Smooth muscle cell (in vitro differentiated cells): ENCODE results near the gene RPL37A. TPM values are rescaled to one million over a fixed set of nuclear protein-coding genes. Genes with fewer than 3 reads are reported as not detected.

ENCODE experiments used
- DNase-seq: peaks from one replicate; lab custom pipeline; 2025; ENCODE audit not compliant: unreplicated experiment; lab: John Stamatoyannopoulos, UW
- H2AFZ ChIP-seq: fragments of 200-600 bp; sonication (generic); 2 replicates; pipeline ENCODE4 v1.6.0; 2016; ENCODE audit warnings: antibody characterized with exemption, low read depth, mild to moderate bottlenecking
- H3F3A ChIP-seq: fragments of 200-600 bp; sonication (generic); 2 replicates; pipeline ENCODE4 v1.6.0; 2017; ENCODE audit warnings: antibody characterized with exemption, low read depth
- H3K27ac ChIP-seq: fragments of 200-600 bp; sonication (generic); 2 replicates; pipeline ENCODE4 v1.5.1; 2016; ENCODE audit warnings: low read depth, mild to moderate bottlenecking
- H3K27me3 ChIP-seq: fragments of 200-600 bp; sonication (generic); 2 replicates; pipeline ENCODE4 v1.6.1; 2016; ENCODE audit warnings: low read depth, mild to moderate bottlenecking
- H3K36me3 ChIP-seq: fragments of 200-600 bp; sonication (generic); 2 replicates; pipeline ENCODE4 v1.5.1; 2016; ENCODE audit warnings: low read depth
- H3K4me1 ChIP-seq: fragments of 200-600 bp; sonication (generic); 2 replicates; pipeline ENCODE4 v1.5.1; 2016; ENCODE audit warnings: low read depth
- H3K4me2 ChIP-seq: fragments of 200-600 bp; sonication (generic); 2 replicates; pipeline ENCODE4 v1.6.0; 2016; ENCODE audit warnings: mild to moderate bottlenecking
- H3K4me3 ChIP-seq: fragments of 200-600 bp; sonication (generic); 2 replicates; pipeline ENCODE4 v1.5.1; 2016; ENCODE audit warnings: mild to moderate bottlenecking
- H3K79me2 ChIP-seq: fragments of 200-600 bp; sonication (generic); 2 replicates; pipeline ENCODE4 v1.6.0; 2016; ENCODE audit warnings: low read depth, mild to moderate bottlenecking
- H3K9ac ChIP-seq: fragments of 200-600 bp; sonication (generic); 2 replicates; pipeline ENCODE4 v1.6.0; 2016; ENCODE audit warnings: low read depth
- H3K9me3 ChIP-seq: fragments of 200-600 bp; sonication (generic); replicated peaks from 2 replicates; pipeline ENCODE4 v1.5.1; 2016; ENCODE audit warnings: low read depth
- H4K20me1 ChIP-seq: fragments of 200-600 bp; sonication (generic); 2 replicates; pipeline ENCODE4 v1.6.0; 2016; ENCODE audit warnings: low read depth
- CTCF ChIP-seq: fragments of 200-600 bp; sonication (generic); IDR thresholded peaks from 2 replicates; pipeline ENCODE4 v1.5.1; 2017; ENCODE audit warnings: borderline replicate concordance, mild to moderate bottlenecking, antibody characterized with exemption; ENCODE audit not compliant: insufficient read depth, poor library complexity, severe bottlenecking
- WGBS: methylation state at CpG from one replicate; pipeline ENCODE4 v1.1.7; 2016; ENCODE audit warnings: low lambda C conversion rate; 5-methylcytosine and 5-hydroxymethylcytosine counted together
- polyA plus RNA-seq: library from polyadenylated mRNA; unstranded; fragments of >200 nt; fragmentation: Nextera tagmentation; extraction: Ambion mirVana; gene quantifications from 2 replicates; pipeline ENCODE4 v1.2.1, GENCODE V29; 2016
- total RNA-seq: library from RNA; depleted of rRNA; stranded (reverse); fragments of >200 nt; gene quantifications from 2 replicates; pipeline ENCODE4 v1.2.3, GENCODE V29; 2014

The RPL37A gene
- total and polyA plus RNA-seq, 2 experiments from 2014 or later: 1,221 to 1,842 TPM

DNA sequence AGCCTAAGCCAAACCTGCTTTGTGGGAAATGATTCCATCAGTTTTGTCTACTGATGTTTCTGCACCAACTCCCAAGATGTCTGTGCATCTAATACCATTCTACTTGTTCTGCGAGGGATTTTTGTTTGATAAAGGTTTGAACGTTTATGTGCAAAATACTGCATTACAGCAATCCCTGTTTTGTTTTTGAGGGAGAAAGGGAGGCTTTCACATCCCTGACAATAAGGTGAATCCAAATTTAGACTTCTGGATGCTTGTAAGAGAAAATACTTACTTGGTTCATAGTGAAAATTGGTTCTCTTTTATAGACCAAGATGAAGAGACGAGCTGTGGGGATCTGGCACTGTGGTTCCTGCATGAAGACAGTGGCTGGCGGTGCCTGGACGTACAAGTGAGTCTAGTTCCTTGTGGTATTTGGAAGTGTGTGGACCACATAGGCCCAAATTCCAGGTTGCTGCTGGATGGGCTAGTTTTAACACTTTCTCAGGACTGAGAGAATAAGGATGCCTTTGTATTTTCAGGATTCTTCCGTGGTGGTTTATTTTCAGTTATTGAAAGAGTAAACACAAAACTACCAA, 1.1 kb downstream of the RPL37A start:
- Histone ChIP-seq H2AFZ (no peak overlapping the region), H3K36me3 (peaks cover 5% of the 10 kb centered on the region), H4K20me1 (peaks cover 60% of the 10 kb centered on the region), H3K27me3 (no peaks in the 10 kb centered on the region), H3K4me1 (peaks cover 30% of the 10 kb centered on the region), H3K9ac (peak overlapping the region; percentile 93), H3K4me2 (peak overlapping the region; percentile 94), H3K79me2 (peaks cover 40% of the 10 kb centered on the region), H3K27ac (peak overlapping the region; percentile 71), H3F3A (peaks cover 24% of the 10 kb centered on the region), H3K9me3 (no peaks in the 10 kb centered on the region), H3K4me3 (peak overlapping the region; percentile 89)
- DNase-seq: no peak
- WGBS: 9% methylated on average over 6 of the region's 6 CpGs
- no peak for TF ChIP-seq CTCF

DNA sequence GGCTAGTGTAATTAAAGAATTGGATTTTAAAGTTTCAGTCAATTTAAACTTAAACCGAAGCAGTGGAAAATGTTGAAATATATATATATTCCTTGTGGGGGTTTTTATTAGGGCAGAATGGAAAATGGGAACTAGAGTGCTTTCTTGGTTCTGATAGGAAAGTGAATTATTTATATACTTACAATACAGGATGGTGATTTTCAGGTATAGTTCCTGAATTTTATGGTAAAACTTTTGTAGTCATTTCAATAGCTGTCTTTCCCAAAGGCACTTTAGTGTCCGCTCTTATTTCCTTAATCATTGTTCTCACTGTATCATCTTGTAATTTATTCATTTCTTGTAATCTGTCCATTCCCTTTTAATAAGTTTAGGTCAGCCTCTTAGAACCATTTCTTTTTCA, 1.9 kb downstream of the RPL37A start:
- H3K4me1 ChIP-seq: peaks cover 30% of the 10 kb centered on the region
- H3K27me3 ChIP-seq: no peaks in the 10 kb centered on the region
- H3K79me2 ChIP-seq: peaks cover 40% of the 10 kb centered on the region
- H2AFZ ChIP-seq: no peak overlapping the region
- H3K4me2 ChIP-seq: peak overlapping the region; percentile 94
- peaks cover 27% of the 10 kb centered on the region for H3F3A ChIP-seq
- H3K9me3 ChIP-seq: no peaks in the 10 kb centered on the region
- peak overlapping the region; percentile 89 for H3K4me3 ChIP-seq
- TF ChIP-seq CTCF: no peak
- H3K9ac ChIP-seq: peak overlapping the region; percentile 93
- WGBS: 96% methylated on average over 2 of the region's 2 CpGs
- DNase-seq: no peak
- H3K36me3 ChIP-seq: peaks cover 5% of the 10 kb centered on the region
- peaks cover 69% of the 10 kb centered on the region for H4K20me1 ChIP-seq
- H3K27ac ChIP-seq: peak overlapping the region; percentile 17

GRCh38 chr2:216501854-216502253, 3.2 kb downstream of the RPL37A start:
- Histone ChIP-seq H3K9ac (no peak overlapping the region), H3K4me2 (no peak overlapping the region), H3K79me2 (peaks cover 40% of the 10 kb centered on the region), H3F3A (peaks cover 24% of the 10 kb centered on the region), H4K20me1 (peaks cover 80% of the 10 kb centered on the region), H3K27ac (no peak overlapping the region), H3K4me3 (no peak overlapping the region), H3K27me3 (no peaks in the 10 kb centered on the region), H3K9me3 (no peaks in the 10 kb centered on the region), H2AFZ (no peak overlapping the region), H3K4me1 (peaks cover 30% of the 10 kb centered on the region), H3K36me3 (peaks cover 5% of the 10 kb centered on the region)
- DNase-seq: no peak
- WGBS: 96% methylated on average over 8 of the region's 8 CpGs
- TF ChIP-seq CTCF: no peak
